ENCODE measurements around the gene CYB5D1.

Gene CYB5D1

GRCh38 chr17:7833795-7834541 lies 23.8 kb upstream of the CYB5D1 start, which contains the start of gene KDM6B:
Gene KDM6B (plus strand): TSS chr17:7834217. CDS start chr17:7845555, 11,338 bp downstream.
- DNase-seq = peak; percentile 89 to 92

GRCh38 chr17:7834542-7834956 lies 23.3 kb upstream of the CYB5D1 start:
- peak in 1 of 2 experiments; percentile 47 for DNase-seq

- DNase-seq = peak; percentile 99
These were observed 22.6 kb upstream of the CYB5D1 start for GRCh38 chr17:7834957-7835813.

GRCh38 chr17:7835814-7836595 lies 21.8 kb upstream of the CYB5D1 start:
- peak; percentile 79 to 84 for DNase-seq

DNA sequence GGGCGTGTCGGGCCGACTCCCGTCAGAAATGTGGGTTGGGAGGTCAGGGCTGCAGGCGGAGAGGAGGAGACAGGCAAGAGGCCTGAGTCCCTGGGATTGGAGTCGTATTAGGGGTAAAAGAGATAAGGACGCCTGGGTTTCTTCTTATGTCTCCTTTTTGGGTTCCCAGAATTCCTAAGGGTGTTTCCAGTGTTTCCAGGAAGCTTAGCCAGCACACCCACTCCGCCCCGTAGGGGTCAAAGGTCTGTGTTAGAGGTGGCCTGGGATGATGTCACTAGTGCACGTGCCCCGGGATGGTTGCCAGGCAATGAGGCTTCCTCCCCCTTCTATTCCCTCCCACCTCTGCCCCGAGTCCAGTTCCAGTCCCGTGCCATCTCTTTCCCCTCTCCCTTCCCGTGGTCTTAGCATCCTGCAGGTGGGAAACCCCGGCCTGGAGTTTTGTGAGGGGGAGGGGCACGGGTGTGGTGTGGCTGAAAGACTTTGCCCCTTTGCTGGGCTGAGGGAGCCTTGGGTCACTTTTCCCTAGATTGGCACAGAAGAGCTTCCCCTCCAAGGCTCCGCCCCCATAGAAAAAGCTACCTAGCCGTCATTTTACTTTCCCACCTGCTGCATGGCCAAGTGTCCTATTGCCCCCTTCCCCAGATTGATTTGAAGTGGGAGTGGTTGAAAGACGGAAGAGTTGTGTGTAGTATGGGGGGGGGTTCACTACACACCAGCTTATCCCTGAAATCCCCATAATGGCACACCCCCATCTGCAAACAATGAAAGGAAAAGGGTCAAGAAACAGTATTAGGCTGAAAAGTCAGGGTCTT lies 21.0 kb upstream of the CYB5D1 start:
- DNase-seq = peak; percentile 99

DNA sequence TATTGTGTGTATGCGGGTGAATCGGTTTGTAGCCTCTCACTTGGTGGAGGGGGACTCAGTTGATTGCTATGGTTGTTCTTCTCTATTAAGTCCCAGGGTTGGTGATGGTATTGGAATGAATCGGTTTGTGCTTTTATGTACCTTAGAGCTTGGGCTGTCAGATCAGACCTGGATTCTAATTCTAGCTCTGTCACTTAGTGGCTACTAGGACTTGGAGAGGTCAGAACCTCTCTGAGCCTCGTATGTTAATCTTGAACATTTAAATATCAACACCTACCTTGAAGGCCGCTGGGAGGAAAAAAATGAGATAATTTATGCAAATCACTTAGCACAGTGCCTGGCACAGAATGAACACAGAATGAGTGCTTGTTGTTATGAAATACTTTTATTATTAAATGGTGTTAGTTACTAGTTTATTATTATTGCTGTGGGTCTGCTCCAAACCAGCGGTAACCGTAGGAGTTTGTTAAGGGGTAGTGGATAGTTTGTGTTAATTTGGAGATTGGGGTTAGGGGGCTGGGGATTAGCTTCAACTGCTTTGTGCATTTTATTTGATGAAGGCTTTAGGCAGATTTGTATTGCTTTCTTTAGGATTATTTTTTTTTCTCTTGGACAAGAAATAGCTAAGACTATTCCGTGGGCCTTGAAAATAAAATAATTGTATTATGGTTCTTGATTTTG lies 20.3 kb upstream of the CYB5D1 start:
- DNase-seq = peak; percentile 17 to 48

DNA sequence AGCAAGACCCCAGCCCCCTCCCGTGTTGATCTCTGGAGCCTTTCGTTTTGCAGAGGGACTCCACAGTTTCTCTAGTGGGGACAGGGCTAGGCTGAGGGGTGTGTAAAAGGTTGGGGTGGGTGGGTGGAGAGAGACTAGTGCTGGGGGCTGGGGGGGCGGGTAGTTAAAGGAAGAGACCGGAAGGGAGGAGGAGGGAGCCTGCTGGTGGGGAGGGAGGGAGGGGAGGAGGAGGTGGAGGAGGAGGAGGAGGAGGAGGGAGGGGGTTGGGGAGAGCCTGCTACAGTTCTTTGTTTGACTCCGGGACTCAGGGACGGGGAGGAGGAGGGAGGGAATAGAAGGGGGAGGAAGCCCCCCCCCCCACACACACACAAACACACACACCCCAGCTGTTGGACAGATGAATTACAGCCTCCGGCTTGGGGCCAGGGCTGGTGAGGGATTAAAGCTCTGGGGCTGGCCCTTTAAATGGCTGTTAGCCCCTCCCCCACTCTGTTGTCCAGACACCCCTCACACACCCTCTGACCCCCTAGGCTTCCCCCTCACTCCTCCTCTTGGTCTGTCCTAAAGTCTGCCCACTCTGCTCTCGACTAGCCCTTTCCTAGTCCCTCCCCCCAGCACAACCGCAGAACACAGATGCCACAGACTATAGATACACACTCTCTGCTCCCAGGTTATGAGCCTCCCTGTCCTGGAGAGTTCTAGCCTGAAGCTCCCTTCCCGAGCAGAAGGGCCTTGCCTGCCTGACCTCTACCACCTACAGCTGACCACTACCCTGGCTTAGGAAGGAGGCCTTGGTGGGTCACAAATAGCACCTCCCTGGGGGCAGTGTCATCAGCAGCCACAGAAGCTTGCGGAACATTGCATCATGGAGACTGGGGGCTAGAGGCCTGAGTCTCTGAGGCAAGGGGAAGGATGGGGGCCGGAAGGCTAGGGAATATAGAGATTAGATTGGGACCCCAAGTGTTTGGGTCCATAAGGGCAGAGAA lies 19.4 kb upstream of the CYB5D1 start:
- DNase-seq = peak; percentile 48 to 80

DNA sequence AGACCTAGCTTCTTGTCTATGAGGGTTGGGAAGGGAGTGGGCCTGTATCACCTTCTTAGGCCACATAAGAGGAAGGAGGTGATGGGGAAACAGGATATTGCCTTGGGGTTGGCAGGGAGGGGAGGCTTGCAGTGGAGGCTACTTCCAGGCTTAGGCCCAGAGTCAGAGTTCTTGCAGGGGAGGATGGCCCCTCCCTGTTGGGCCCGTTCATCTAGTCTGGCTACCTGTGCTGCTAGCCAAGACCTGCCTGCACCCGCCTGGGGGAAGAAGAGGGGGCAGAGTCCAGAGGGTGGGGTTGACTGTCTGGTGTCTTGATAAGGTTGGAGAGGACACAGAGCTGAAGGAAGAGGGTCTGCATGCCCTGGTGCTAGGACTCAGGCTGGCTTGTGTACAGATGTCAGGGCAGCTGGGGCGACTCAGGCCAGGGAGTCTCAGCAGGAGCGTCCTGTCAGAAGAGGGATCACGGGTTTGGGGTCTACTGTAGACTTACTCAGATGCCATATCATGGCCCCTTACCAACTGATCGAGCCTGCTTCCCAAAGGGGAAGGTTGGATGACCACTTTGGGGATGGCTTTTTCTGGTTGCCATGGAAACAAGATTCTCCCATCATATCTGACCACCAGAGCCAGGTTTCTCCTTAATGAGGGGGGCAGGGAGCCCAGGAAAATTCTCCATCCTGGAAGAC lies 18.5 kb upstream of the CYB5D1 start:
- DNase-seq = no peak

DNA sequence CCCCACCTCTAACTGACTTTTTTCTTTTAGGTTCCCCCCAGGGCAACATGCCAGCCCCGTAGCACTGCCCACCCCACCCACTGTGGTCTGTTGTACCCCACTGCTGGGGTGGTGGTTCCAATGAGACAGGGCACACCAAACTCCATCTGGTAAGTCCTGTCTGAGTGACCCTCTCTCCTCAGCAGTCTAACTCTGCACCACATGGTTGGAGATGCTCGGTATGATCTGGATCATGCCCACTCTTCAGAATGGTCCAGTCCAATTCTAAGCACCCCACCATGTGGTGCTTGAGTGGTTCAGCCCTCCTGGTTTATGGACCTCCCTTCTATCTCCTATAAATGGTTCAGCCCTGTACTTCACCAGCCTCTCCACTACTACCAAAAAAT lies 17.9 kb upstream of the CYB5D1 start:
- DNase-seq = no peak

GRCh38 chr17:7840441-7840840 lies 17.4 kb upstream of the CYB5D1 start:
- DNase-seq = no peak

DNA sequence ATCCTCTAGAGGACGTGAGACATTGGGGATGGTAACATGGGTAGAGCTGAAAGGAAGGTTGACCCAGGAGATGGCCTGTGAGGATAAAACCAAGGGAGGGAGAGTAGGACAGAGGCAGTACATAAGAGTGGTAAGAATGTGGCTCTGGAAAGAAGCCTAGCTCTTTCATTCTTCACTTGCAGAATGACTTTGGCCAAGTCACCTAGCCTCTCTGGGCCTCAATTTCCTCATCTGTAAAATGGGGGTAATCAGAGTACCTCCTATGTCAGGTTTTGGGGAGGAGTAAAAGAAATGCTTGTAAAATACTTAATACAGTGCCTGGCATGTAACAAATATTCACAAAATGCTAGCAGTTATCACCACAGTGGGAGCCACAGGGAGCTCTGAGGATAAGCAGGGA lies 16.9 kb upstream of the CYB5D1 start:
- no peak for DNase-seq

DNA sequence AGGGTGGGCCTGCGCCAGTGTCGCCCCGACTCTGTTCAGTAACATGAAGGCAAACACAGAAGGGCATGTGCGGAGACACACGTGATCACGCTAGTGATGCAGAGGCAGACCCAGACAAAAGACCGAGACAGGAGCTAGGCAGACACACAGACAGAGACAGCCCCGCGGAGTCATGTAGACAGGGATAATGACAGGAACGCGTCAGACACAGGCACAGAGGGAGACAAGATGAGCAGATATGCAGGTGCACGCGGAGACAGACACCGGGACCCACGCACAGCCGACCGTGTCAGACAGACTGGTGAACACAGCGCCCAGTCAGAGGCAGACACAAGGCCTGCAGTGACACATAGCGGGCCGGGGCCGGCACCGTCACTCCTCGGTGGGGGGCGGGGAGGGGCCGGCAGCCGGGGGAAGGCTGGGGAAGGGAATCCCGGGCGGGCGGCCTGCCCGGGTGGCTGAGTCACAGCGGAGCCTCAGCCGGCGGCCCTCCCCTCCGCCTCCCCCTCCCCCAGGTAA lies 16.3 kb upstream of the CYB5D1 start:
- DNase-seq = peak; percentile 74 to 84

GRCh38 chr17:7841915-7842379 lies 15.9 kb upstream of the CYB5D1 start:
- peak; percentile 88 to 91 for DNase-seq

DNA sequence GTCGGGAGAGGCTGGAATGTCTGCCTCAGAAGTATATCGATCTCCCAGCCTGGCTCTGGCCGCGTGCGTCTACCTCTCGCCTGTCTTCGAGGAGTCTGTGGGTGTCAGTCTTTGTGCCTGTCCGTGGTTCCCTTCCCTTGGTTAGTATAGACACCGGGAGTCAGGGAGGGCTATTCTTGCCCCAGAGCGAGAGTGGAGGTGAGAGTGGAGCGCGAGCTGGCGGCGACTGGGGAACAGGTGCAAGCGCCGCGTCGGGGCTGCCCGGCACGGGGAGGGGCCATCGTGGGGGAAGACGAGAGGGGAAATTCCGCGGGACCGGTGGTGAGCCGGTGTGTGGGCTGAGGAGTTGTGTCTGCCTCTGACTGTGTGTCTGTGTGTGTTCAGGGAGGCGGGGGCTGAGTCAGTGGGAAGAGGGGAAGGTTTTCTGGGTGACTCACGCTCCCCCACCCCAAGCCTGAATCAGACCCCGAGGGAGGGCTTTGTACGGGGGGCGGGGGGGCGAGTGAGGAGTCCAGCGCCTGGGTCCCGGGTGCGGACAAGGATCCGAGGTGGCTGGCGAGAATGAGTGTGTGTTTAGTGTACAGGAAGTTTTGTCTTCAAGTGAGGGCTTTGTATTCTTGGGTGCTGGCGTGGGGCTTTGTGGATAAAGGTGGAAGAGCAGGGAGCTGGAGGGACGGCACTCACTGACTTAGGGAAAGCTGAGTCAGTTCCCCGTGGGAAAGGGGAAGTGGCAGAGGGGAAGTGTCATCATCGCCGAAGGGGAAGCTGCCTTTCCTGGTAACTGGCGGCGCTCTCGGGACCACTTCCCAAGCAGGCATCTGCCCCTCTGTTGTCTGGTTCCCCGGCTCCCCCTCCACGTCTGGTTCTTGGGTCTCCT lies 15.2 kb upstream of the CYB5D1 start:
- DNase-seq = peak; percentile 66 to 67

DNA sequence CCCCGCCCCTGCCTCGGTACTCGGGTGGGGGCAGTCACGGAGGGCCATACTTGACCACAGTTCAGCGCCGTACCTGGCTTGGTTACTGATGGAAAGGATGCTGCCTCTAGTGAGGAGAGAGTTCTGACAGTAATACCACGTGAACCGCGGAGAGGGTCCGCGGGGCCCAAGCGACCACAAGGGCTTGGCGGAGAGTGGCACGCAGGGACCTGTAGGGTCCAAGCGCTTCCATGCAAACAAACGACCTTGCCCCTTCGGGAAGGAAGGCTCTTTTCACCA lies 14.6 kb upstream of the CYB5D1 start:
- DNase-seq = no peak

DNA sequence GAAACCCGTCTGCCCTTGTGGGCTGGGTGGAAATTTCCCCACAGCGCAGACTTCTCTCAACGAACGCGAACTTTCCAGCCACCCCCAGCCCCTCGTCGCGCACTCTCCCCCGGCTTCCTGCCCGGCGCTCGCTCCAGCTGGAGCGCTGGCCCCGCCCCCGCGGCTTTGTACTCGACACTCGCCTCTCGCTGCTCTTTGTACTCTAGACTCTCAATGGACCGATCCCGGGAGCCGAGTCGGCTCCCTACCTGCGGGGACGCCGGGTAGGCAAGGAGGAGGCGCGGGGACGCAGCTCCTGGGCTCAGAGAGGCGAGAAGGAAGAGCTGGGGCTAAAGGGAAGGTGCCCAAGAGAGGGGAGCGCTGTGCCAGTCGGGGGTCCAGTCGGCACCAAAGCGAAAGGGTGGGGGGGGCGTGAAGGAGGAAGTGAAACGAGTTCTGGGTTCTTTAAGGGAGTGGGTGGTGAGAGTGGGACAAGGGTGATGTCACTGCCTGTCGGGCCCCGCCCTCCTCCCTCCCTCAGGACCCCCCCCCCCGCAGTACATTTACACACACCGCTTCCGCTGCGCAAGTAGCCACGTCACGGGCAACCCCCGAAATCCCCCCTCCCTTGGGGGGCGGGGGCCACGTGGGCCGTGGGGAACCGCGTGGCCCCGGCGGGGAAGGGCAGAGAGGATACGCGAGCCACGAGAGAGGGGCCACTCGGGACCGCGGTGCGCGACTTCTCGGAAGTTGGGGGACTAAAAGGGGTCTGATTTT lies 14.1 kb upstream of the CYB5D1 start:
- peak; percentile 86 for DNase-seq

GRCh38 chr17:7844292-7845154 lies 13.3 kb upstream of the CYB5D1 start:
- peak; percentile 95 to 98 for DNase-seq

All from SHP77 (cell line).